ENCODE results near the gene CHRNA10. TPM values are rescaled to one million over a fixed set of nuclear protein-coding genes. Genes with fewer than 3 reads are reported as not detected.
"Not testable (repeated sequence)": the region's sequence is repeated elsewhere in the genome, so short reads cannot be mapped to it uniquely, and the experiment has no call there.

The CHRNA10 gene
- polyA plus RNA-seq, 1 donor from 2014 or later: 4.9 TPM

DNA sequence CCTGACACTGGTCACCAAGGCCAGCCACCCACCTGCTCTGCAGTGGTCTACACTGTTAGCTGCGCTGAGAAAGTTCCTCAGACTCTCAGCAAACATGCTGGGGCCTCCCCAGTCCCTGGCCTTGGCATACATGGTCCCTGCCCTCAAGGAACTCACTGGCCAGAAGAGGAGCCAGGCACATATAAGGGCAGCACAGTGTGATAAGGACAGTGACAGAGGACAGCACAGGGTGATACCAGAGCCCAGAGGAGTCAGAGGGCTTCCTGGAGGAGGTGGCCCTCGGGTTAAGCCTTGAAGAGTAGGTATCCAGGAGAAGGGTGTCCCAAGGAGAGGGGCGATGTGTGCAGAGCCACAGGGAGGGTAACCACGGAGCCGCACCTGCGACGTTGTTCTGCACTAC, 25.6 kb downstream of the CHRNA10 start:
- no peaks in the 10 kb centered on the region for H4K20me1 ChIP-seq (ENCODE audit: insufficient read depth)
- no peak overlapping the region for H3K4me3 ChIP-seq (ENCODE audit: low read length)
- peaks cover 18% of the 10 kb centered on the region for H3K27me3 ChIP-seq (ENCODE audit: insufficient read depth, low read depth, low read length)
- H3K9me3 ChIP-seq (ENCODE audit: low read length): no peaks in the 10 kb centered on the region
- H3K4me2 ChIP-seq (ENCODE audit: low read length): no peak overlapping the region
- no peak overlapping the region for H3K27ac ChIP-seq (ENCODE audit: low read length)
- H3K9ac ChIP-seq (ENCODE audit: low read length): no peak overlapping the region
- H3K36me3 ChIP-seq (ENCODE audit: insufficient read depth, low read length): no peaks in the 10 kb centered on the region
- no peaks in the 10 kb centered on the region for H3K79me2 ChIP-seq (replicated peaks; ENCODE audit: insufficient read depth, low read length)
- H3F3A ChIP-seq (ENCODE audit: insufficient read depth, low read length, poor library complexity, severe bottlenecking): no peaks in the 10 kb centered on the region
- no peak overlapping the region for H2AFZ ChIP-seq (ENCODE audit: low read depth, low read length)
- H3K9me2 ChIP-seq (ENCODE audit: insufficient read depth, low read length): no peaks in the 10 kb centered on the region
- no peak for TF ChIP-seq RAD21 (conservative IDR thresholded peaks at IDR 0.05)

DNA sequence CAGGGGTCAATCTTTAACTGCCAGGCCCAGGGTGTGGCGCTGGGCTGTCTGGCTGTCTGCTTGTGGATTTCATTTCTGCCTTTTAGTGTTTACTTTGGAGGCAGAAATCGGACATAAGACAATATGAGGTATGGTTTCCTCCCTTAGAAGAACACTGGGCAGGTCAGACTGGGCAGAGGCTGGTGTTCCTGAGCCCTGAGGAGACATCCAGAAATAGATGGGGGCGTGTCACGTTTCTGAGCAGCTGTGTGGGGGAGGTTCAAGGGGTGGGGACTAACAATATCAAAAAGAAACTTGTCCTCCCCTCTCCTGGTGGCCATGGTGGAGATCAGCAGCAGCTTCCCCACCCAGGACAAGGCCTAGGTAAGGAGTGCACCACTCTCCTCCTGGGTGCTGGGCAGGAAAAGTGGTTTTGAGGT, 26.4 kb downstream of the CHRNA10 start, which contains the start of gene ART1:
TSS of gene ART1 (plus strand) at position 312 of the 419 bp plus-strand sequence. CDS start 14,086 bp downstream, outside the sequence.
- Histone ChIP-seq H2AFZ (ENCODE audit: low read depth, low read length) (no peak within 1 kb of the TSS), H3K79me2 (replicated peaks; ENCODE audit: insufficient read depth, low read length) (no peaks in the 10 kb centered on the region), H3K27me3 (ENCODE audit: insufficient read depth, low read depth, low read length) (peaks cover 18% of the 10 kb centered on the region), H3K9me2 (ENCODE audit: insufficient read depth, low read length) (no peaks in the 10 kb centered on the region), H3K27ac (ENCODE audit: low read length) (no peak within 1 kb of the TSS), H3F3A (ENCODE audit: insufficient read depth, low read length, poor library complexity, severe bottlenecking) (no peaks in the 10 kb centered on the region), H3K4me2 (ENCODE audit: low read length) (no peak within 1 kb of the TSS), H3K4me3 (ENCODE audit: low read length) (no peak within 1 kb of the TSS), H3K9ac (ENCODE audit: low read length) (no peak within 1 kb of the TSS), H3K36me3 (ENCODE audit: insufficient read depth, low read length) (no peaks in the 10 kb centered on the region), H3K9me3 (ENCODE audit: low read length) (no peaks in the 10 kb centered on the region), H4K20me1 (ENCODE audit: insufficient read depth) (no peaks in the 10 kb centered on the region)
- TF ChIP-seq POLR2AphosphoS5 (IDR thresholded peaks at IDR 0.05) (no peak), RAD21 (conservative IDR thresholded peaks at IDR 0.05) (no peak), EP300 (conservative IDR thresholded peaks at IDR 0.05; ENCODE audit: poor library complexity, severe bottlenecking) (no peak), TAF1 (IDR thresholded peaks at IDR 0.05; ENCODE audit: low read depth) (no peak), SMC3 (conservative IDR thresholded peaks at IDR 0.05; ENCODE audit: poor library complexity) (no peak), MXI1 (conservative IDR thresholded peaks at IDR 0.05; ENCODE audit: poor library complexity, severe bottlenecking) (no peak), EZH2 (IDR thresholded peaks at IDR 0.05; ENCODE audit: borderline replicate concordance, insufficient read depth, low read length, poor library complexity, severe bottlenecking) (no peak)
- TF ChIP-seq, protein P1, sequence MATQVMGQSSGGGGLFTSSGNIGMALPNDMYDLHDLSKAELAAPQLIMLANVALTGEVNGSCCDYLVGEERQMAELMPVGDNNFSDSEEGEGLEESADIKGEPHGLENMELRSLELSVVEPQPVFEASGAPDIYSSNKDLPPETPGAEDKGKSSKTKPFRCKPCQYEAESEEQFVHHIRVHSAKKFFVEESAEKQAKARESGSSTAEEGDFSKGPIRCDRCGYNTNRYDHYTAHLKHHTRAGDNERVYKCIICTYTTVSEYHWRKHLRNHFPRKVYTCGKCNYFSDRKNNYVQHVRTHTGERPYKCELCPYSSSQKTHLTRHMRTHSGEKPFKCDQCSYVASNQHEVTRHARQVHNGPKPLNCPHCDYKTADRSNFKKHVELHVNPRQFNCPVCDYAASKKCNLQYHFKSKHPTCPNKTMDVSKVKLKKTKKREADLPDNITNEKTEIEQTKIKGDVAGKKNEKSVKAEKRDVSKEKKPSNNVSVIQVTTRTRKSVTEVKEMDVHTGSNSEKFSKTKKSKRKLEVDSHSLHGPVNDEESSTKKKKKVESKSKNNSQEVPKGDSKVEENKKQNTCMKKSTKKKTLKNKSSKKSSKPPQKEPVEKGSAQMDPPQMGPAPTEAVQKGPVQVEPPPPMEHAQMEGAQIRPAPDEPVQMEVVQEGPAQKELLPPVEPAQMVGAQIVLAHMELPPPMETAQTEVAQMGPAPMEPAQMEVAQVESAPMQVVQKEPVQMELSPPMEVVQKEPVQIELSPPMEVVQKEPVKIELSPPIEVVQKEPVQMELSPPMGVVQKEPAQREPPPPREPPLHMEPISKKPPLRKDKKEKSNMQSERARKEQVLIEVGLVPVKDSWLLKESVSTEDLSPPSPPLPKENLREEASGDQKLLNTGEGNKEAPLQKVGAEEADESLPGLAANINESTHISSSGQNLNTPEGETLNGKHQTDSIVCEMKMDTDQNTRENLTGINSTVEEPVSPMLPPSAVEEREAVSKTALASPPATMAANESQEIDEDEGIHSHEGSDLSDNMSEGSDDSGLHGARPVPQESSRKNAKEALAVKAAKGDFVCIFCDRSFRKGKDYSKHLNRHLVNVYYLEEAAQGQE (IDR thresholded peaks at IDR 0.05; ENCODE audit: borderline replicate concordance): no peak
- TF ChIP-seq, protein P2, sequence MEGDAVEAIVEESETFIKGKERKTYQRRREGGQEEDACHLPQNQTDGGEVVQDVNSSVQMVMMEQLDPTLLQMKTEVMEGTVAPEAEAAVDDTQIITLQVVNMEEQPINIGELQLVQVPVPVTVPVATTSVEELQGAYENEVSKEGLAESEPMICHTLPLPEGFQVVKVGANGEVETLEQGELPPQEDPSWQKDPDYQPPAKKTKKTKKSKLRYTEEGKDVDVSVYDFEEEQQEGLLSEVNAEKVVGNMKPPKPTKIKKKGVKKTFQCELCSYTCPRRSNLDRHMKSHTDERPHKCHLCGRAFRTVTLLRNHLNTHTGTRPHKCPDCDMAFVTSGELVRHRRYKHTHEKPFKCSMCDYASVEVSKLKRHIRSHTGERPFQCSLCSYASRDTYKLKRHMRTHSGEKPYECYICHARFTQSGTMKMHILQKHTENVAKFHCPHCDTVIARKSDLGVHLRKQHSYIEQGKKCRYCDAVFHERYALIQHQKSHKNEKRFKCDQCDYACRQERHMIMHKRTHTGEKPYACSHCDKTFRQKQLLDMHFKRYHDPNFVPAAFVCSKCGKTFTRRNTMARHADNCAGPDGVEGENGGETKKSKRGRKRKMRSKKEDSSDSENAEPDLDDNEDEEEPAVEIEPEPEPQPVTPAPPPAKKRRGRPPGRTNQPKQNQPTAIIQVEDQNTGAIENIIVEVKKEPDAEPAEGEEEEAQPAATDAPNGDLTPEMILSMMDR (IDR thresholded peaks at IDR 0.05; ENCODE audit: poor library complexity, severe bottlenecking): no peak

DNA sequence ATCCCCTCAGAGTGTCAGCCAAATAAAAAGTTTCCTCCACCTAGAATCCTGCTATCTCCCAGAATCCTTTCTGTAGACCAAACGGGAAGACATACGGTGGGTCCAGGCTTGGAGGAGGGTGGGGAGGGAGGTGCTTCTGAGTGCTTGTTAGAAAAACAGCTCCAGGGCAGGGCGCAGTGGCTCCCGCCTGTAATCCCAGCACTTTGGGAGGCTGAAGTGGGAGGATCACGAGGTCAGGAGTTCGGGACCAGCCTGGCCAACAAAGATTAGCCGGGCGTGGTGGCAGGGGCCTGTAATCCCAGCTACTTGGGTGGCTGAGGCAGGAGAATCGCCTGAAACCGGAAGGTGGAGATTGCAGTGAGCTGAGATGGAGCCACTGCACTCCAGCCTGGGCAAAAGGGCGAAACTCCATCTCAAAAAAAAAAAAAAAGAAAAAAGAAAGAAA, 28.1 kb downstream of the CHRNA10 start:
- not testable (repeated sequence) for H3K79me2 ChIP-seq (replicated peaks; ENCODE audit: insufficient read depth, low read length); H3K4me3 ChIP-seq (ENCODE audit: low read length); H3K4me2 ChIP-seq (ENCODE audit: low read length); H3K9ac ChIP-seq (ENCODE audit: low read length); H3K9me2 ChIP-seq (ENCODE audit: insufficient read depth, low read length); H3F3A ChIP-seq (ENCODE audit: insufficient read depth, low read length, poor library complexity, severe bottlenecking); H2AFZ ChIP-seq (ENCODE audit: low read depth, low read length); H4K20me1 ChIP-seq (ENCODE audit: insufficient read depth); H3K36me3 ChIP-seq (ENCODE audit: insufficient read depth, low read length); H3K9me3 ChIP-seq (ENCODE audit: low read length); H3K27ac ChIP-seq (ENCODE audit: low read length)
- H3K27me3 ChIP-seq (ENCODE audit: insufficient read depth, low read depth, low read length): peaks cover 18% of the 10 kb centered on the region
